Cardiac fibroblast (primary cell): ENCODE results near the gene C15orf39.

Source experiments
- DNase-seq, 2 donors: peaks; one replicate each; pipeline versions ENCODE4 v3.0.0 to v3.0.0-alpha.2; 2010; ENCODE audit warnings: low read depth in 2 of 2
- H3K4me3 ChIP-seq, 2 donors: replicated peaks in 1 of 2; 1 replicate in 1 of 2; 2 replicates in 1 of 2; pipeline ENCODE4 v1.5.1; 2011; ENCODE audit warnings: low read depth in 2 of 2, low read length in 2 of 2, mild to moderate bottlenecking in 2 of 2, moderate library complexity in 1 of 2
- TF ChIP-seq, protein P1 (sequence below): IDR thresholded peaks from one replicate; pipeline ENCODE4 v1.5.1; 2011; ENCODE audit warnings: low read depth, mild to moderate bottlenecking, low read length, inconsistent platforms

C15orf39 gene

DNA sequence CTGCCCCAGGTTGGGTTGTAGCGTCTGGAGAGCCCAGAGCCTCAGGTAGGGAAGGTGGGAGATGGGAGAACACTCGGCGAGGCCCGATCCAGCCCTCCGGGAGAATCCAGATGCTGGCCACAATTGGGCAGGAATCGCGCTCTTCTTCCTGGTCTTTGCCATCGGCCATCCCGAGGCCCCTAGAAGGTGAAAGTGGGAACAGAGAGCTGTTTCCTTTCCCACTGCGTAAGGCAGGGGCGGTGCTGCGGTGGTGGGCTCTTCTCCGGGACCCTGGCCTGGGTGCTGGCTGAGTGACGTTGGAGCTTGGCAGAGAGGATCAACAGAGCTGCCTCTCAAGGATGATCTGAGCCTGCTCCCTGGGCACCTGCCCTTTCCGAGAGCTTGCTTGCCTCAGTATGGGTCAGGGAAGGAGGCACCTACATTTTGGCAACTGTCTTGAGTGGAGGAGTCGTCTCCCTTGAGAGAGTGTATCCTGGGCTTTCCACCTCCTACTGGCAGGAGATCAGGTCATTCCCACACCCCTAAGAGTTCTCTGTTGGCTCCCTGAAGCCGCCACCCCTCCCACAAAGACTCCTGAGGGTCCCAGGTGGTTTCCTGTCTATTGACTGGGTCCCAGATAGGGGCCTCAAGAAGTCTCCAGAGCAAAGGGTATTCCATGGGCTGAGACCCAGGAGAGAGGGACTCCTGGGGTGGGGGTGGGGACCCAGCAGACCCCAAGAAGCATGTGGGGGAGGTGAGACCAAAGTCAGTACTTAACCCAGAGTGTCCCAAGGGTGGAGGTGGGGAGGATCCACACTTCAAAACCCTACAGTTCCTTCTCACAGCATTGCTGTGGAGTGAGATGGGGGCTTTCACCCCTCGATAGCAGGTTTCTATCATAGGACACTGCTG, 1.6 kb downstream of the C15orf39 start:
- peak; percentile 36 to 37 for DNase-seq
- TF ChIP-seq, protein P1, sequence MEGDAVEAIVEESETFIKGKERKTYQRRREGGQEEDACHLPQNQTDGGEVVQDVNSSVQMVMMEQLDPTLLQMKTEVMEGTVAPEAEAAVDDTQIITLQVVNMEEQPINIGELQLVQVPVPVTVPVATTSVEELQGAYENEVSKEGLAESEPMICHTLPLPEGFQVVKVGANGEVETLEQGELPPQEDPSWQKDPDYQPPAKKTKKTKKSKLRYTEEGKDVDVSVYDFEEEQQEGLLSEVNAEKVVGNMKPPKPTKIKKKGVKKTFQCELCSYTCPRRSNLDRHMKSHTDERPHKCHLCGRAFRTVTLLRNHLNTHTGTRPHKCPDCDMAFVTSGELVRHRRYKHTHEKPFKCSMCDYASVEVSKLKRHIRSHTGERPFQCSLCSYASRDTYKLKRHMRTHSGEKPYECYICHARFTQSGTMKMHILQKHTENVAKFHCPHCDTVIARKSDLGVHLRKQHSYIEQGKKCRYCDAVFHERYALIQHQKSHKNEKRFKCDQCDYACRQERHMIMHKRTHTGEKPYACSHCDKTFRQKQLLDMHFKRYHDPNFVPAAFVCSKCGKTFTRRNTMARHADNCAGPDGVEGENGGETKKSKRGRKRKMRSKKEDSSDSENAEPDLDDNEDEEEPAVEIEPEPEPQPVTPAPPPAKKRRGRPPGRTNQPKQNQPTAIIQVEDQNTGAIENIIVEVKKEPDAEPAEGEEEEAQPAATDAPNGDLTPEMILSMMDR: no peak
- peak overlapping the region; percentile 94 to 95 for H3K4me3 ChIP-seq

DNA sequence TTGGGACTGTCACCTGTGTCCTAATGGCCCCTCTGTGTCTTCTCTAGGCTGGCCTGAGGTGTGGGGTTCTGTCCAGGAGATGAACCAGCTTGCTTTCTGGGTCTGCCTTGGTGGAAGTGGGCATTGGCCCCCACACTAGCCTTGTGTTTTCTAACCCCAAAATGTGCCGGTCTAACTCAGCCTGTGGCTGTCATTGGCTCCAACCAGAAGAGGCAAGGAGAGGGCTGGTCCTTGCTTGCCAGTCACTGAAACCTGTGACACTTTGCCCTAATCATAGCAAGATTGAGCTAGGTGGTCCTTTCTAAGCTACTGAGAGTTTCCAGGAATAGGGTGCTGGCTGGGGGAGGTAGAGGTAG, 2.2 kb downstream of the C15orf39 start:
- peak overlapping the region in 1 of 2 donors; percentile 95 for H3K4me3 ChIP-seq
- DNase-seq: no peak
- TF ChIP-seq, protein P1: no peak

DNA sequence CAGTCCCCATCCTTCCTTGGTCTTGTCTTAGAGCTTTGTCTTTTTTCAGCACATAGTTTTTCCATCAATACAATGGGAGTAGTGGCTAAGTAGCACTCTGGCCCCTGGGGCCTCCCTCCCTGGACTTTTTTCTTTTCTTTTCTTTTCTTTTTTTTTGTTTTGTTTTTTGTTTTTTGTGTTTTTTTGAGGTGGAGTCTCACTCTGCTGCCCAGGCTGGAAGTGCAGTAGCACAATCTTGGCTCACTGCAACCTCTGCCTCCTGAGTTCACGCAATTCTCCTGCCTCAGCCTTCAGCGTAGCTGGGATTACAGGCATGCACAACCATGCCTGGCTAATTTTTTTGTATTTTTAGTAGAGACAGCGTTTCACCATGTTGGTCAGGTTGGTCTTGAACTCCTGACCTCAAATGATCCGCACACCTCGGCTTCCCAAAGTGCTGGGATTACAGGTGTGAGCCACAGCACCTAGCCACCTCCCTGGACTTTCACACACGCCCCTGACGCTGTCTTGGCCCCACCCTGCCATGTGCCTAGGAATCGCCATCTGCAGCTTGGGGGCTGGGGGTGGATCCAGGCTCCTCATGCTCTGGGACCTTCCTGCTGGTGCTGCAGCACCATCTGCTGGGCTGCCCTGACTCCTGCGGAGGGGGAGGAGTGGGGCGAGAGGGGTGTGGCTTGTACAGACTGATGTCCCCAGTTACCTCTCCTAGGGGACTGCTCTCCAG, 2.8 kb downstream of the C15orf39 start:
- TF ChIP-seq, protein P1: peak; percentile 99
- peak; percentile 92 to 93 for DNase-seq
- H3K4me3 ChIP-seq: peak overlapping the region in 1 of 2 donors; percentile 95

DNA sequence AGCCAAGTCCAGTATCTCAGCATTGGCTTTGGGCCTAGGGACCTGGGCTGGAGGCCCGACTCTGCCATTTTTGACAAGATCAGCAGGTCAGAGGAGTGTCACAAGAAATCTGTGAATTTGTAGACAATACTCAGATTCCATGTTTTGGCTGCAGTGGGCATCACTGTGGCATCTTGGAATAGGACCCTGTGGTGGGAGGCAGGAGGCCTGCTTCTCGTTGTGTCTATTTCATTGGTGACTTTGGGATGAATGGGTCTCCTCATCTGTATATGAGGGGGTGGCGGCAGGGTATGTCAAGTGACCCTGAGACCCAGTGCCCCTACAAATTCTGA, 3.3 kb downstream of the C15orf39 start:
- TF ChIP-seq, protein P1: no peak
- DNase-seq: no peak
- H3K4me3 ChIP-seq: no peak overlapping the region

DNA sequence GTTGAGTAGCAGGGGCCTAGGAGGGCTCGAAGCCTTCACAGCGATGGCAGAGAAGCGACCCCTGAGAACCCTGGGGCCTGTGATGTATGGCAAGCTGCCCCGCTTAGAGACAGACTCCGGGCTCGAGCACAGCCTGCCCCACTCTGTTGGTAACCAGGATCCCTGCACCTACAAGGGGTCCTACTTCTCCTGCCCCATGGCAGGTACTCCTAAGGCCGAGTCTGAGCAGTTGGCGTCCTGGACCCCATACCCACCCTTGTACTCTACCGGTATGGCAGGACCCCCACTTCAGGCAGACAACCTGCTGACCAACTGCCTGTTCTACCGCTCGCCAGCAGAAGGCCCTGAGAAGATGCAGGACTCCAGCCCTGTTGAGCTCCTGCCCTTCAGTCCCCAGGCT, 4.3 kb downstream of the C15orf39 start:
- TF ChIP-seq, protein P1: no peak
- H3K4me3 ChIP-seq: no peak overlapping the region
- DNase-seq: no peak

DNA sequence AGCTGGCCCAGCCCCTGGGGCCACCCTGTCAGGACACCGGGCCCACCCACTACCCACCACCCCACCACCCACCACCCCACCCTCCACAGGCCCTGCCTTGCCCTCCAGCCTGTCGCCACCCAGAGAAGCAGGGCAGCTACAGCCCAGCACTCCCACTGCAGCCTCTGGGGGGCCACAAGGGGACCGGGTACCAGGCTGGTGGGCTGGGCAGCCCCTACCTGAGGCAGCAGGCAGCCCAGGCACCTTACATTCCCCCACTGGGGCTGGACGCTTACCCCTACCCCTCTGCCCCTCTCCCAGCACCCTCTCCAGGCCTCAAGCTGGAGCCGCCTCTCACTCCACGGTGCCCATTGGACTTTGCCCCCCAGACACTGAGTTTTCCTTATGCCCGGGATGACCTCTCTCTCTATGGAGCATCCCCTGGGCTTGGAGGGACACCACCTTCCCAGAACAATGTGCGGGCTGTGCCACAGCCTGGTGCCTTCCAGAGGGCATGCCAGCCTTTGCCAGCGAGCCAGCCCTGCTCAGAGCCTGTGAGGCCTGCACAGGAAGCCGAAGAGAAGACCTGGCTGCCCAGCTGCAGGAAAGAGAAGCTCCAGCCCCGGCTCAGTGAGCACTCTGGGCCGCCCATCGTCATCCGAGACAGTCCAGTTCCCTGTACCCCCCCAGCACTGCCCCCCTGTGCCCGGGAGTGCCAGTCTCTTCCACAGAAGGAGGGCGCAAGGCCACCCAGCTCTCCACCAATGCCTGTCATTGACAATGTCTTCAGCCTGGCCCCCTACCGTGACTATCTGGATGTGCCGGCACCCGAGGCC, 5.3 kb downstream of the C15orf39 start:
- no peak overlapping the region for H3K4me3 ChIP-seq
- no peak for DNase-seq
- TF ChIP-seq, protein P1: no peak
